HG02885 (cell line): ENCODE data around the gene CFTR.

Experiments used
- ATAC-seq: cut with Tn5 transposase; IDR thresholded peaks from one replicate; pipeline ENCODE4 v1.9.1; 2021; ENCODE audit warnings: mild to moderate bottlenecking; ENCODE audit not compliant: unreplicated experiment, poor library complexity

The CFTR gene

GRCh38 chr7:117581424-117581823 lies 101.6 kb downstream of the CFTR start:
- no peak for ATAC-seq

GRCh38 chr7:117582219-117582704 lies 102.4 kb downstream of the CFTR start:
- no peak for ATAC-seq

- ATAC-seq = peak; percentile 9
Measured at GRCh38 chr7:117587931-117588330, 108.1 kb downstream of the CFTR start.

- peak; percentile 88 for ATAC-seq
Measured at GRCh38 chr7:117588352-117588794, 108.5 kb downstream of the CFTR start.

- no peak for ATAC-seq
Measured at GRCh38 chr7:117590191-117590590, 110.4 kb downstream of the CFTR start.

- ATAC-seq = no peak
Measured at GRCh38 chr7:117592011-117592635, 112.3 kb downstream of the CFTR start.

- ATAC-seq = no peak
Measured at GRCh38 chr7:117596134-117596533, 116.3 kb downstream of the CFTR start.

GRCh38 chr7:117597755-117598154 lies 117.9 kb downstream of the CFTR start:
- ATAC-seq = no peak

- ATAC-seq = no peak
Measured at GRCh38 chr7:117600911-117601310, 121.1 kb downstream of the CFTR start.

- ATAC-seq = no peak
Measured at GRCh38 chr7:117603627-117604026, 123.8 kb downstream of the CFTR start.

GRCh38 chr7:117605712-117606111 lies 125.9 kb downstream of the CFTR start:
- ATAC-seq = no peak

GRCh38 chr7:117606132-117606531 lies 126.3 kb downstream of the CFTR start:
- no peak for ATAC-seq

- ATAC-seq = no peak
Measured at GRCh38 chr7:117610396-117610795, 130.6 kb downstream of the CFTR start.

GRCh38 chr7:117612637-117613036 lies 132.8 kb downstream of the CFTR start:
- ATAC-seq = no peak

GRCh38 chr7:117616694-117617093 lies 136.9 kb downstream of the CFTR start:
- ATAC-seq = no peak

GRCh38 chr7:117619681-117620080 lies 139.9 kb downstream of the CFTR start:
- no peak for ATAC-seq

GRCh38 chr7:117621075-117621618 lies 141.3 kb downstream of the CFTR start:
- ATAC-seq = no peak

GRCh38 chr7:117623606-117624005 lies 143.8 kb downstream of the CFTR start:
- no peak for ATAC-seq

- ATAC-seq = peak; percentile 63
Measured at GRCh38 chr7:117630501-117630900, 150.7 kb downstream of the CFTR start.

- ATAC-seq = no peak
Measured at GRCh38 chr7:117630907-117631564, 151.2 kb downstream of the CFTR start.

- ATAC-seq = no peak
Measured at GRCh38 chr7:117631652-117632051, 151.8 kb downstream of the CFTR start.

- no peak for ATAC-seq
Measured at GRCh38 chr7:117637937-117638336, 158.1 kb downstream of the CFTR start.
